Activated gamma-delta T cell (primary cell): ENCODE data around the gene NIFK.
"Not testable (repeated sequence)": the region's sequence is repeated elsewhere in the genome, so short reads cannot be mapped to it uniquely, and the experiment has no call there.

ENCODE experiments used
- DNase-seq: peaks from one replicate; lab custom pipeline; 2025; lab: John Stamatoyannopoulos, UW

Gene NIFK

GRCh38 chr2:121734544-121734943 is 2.1 kb downstream of the NIFK start:
- DNase-seq: not testable (repeated sequence)

GRCh38 chr2:121731366-121731765 is 5.3 kb downstream of the NIFK start:
- DNase-seq: no peak

- DNase-seq: no peak
Measured at GRCh38 chr2:121727950-121728349, 8.7 kb downstream of the NIFK start.

GRCh38 chr2:121727332-121727731 is 9.3 kb downstream of the NIFK start:
- no peak for DNase-seq

GRCh38 chr2:121723316-121723715 is 13.4 kb downstream of the NIFK start:
- no peak for DNase-seq

- no peak for DNase-seq
Measured at GRCh38 chr2:121722479-121722878, 14.2 kb downstream of the NIFK start.

GRCh38 chr2:121721926-121722325 is 14.7 kb downstream of the NIFK start:
- DNase-seq: no peak

GRCh38 chr2:121717529-121717928 is 19.1 kb downstream of the NIFK start:
- no peak for DNase-seq

- DNase-seq: no peak
Measured at GRCh38 chr2:121716126-121716525, 20.5 kb downstream of the NIFK start.

- DNase-seq: not testable (repeated sequence)
Measured at GRCh38 chr2:121711481-121711880, 25.2 kb downstream of the NIFK start.

GRCh38 chr2:121710470-121711170 is 26.1 kb downstream of the NIFK start:
- no peak for DNase-seq

GRCh38 chr2:121709776-121710469 is 26.8 kb downstream of the NIFK start:
- DNase-seq: no peak

GRCh38 chr2:121707920-121708361 is 28.7 kb downstream of the NIFK start:
- DNase-seq: no peak

- no peak for DNase-seq
Measured at GRCh38 chr2:121707344-121707919, 29.2 kb downstream of the NIFK start.

- DNase-seq: no peak
Measured at GRCh38 chr2:121705958-121706357, 30.7 kb downstream of the NIFK start.

GRCh38 chr2:121705390-121705789 is 31.3 kb downstream of the NIFK start:
- DNase-seq: no peak

- not testable (repeated sequence) for DNase-seq
Measured at GRCh38 chr2:121701761-121702160, 34.9 kb downstream of the NIFK start.

GRCh38 chr2:121699421-121700333 is 37.0 kb downstream of the NIFK start:
- peak; percentile 38 for DNase-seq

- DNase-seq: no peak
Measured at GRCh38 chr2:121698318-121698930, 38.3 kb downstream of the NIFK start.

- no peak for DNase-seq
Measured at GRCh38 chr2:121697108-121697631, 39.5 kb downstream of the NIFK start.

GRCh38 chr2:121696410-121696930 is 40.2 kb downstream of the NIFK start:
- no peak for DNase-seq
